OCI-LY3 (cell line): Measurements from ENCODE around the gene TEX22.

ENCODE experiments used
- CTCF ChIP-seq: fragments of 200-600, 300-600 bp; sonication (generic); IDR thresholded peaks from 2 replicates; pipeline ENCODE4 v1.5.1; 2014; ENCODE audit warnings: antibody characterized with exemption, low read length, low read depth
- EZH2phosphoT487 ChIP-seq: fragments of 200-600 bp; shearing (Covaris generic); IDR thresholded peaks from 2 replicates; pipeline ENCODE4 v1.6.1; 2018; ENCODE audit warnings: antibody characterized with exemption, mixed run types, low read depth

- TF ChIP-seq CTCF, result no peak
- TF ChIP-seq EZH2phosphoT487, result no peak
Observed at GRCh38 chr14:105421723-105422615, 23.6 kb downstream of the TEX22 start.
